ENCODE data around the gene ARHGEF11. TPM values are rescaled to one million over a fixed set of nuclear protein-coding genes. Genes with fewer than 3 reads are reported as not detected.

Gene ARHGEF11
- total and polyA plus RNA-seq, 9 of the 15 experiments (the other 6 are each of a cell fraction or from before 2014, with no cell fraction given), result 0.14 to 15.5 (median 9.0) TPM

- TF ChIP-seq ZNF23 (CRISPR knock-in tag; IDR thresholded peaks at IDR 0.05) (no peak), ZBTB26 (CRISPR knock-in tag; IDR thresholded peaks at IDR 0.05) (no peak), ZNF785 (CRISPR knock-in tag; IDR thresholded peaks at IDR 0.05) (no peak), THRAP3 (IDR thresholded peaks at IDR 0.05; ENCODE audit: borderline replicate concordance) (no peak), SRSF9 (IDR thresholded peaks at IDR 0.05; ENCODE audit: borderline replicate concordance, low read depth, low read length) (no peak), GTF2E2 (tag; IDR thresholded peaks at IDR 0.05) (no peak; the same call in 1 of the 2 replicates), SMARCB1 (IDR thresholded peaks at IDR 0.05; ENCODE audit: insufficient read length, low read depth) (no peak), ZZZ3 (IDR thresholded peaks at IDR 0.05) (no peak), JUN (IDR thresholded peaks at IDR 0.05; ENCODE audit: borderline replicate concordance, low read depth, low read length) (no peak), JUN (CRISPR knock-in tag; IDR thresholded peaks at IDR 0.05; ENCODE audit: borderline replicate concordance) (no peak), NFIX (CRISPR knock-in tag; IDR thresholded peaks at IDR 0.05; ENCODE audit: low read depth) (no peak), ZNF551 (CRISPR knock-in tag; IDR thresholded peaks at IDR 0.05) (no peak), ASH1L (IDR thresholded peaks at IDR 0.05; ENCODE audit: borderline replicate concordance, low read depth, partially characterized antibody) (no peak), PPARD (CRISPR knock-in tag; IDR thresholded peaks at IDR 0.05) (no peak), YBX1 (IDR thresholded peaks at IDR 0.05) (no peak), RUNX1 (IDR thresholded peaks at IDR 0.05; ENCODE audit: low read depth) (no peak), U2AF1 (optimal IDR thresholded peaks at IDR 0.05; ENCODE audit: low read depth, low read length) (no peak), ZBTB5 (IDR thresholded peaks at IDR 0.05) (no peak), KLF6 (CRISPR knock-in tag; IDR thresholded peaks at IDR 0.05; ENCODE audit: borderline replicate concordance) (no peak), BCLAF1 (IDR thresholded peaks at IDR 0.05; ENCODE audit: borderline replicate concordance in 1 of 2, control insufficient read depth in 1 of 2, low read depth in 2 of 2, low read length in 1 of 2) (no peak), KLF1 (tag; IDR thresholded peaks at IDR 0.05) (no peak)
Observed at GRCh38 chr1:156894711-156895454, 150.7 kb downstream of the ARHGEF11 start (continued).

Measured in K562 (cell line).